AG08395 (cell line): ENCODE data around the gene THSD7B.
"Not testable (repeated sequence)": the region's sequence is repeated elsewhere in the genome, so short reads cannot be mapped to it uniquely, and the experiment has no call there.

ENCODE experiments used
- DNase-seq: peaks from one replicate; pipeline ENCODE4 v3.0.0; 2012; ENCODE audit warnings: mixed read lengths, low spot score

THSD7B gene

DNA sequence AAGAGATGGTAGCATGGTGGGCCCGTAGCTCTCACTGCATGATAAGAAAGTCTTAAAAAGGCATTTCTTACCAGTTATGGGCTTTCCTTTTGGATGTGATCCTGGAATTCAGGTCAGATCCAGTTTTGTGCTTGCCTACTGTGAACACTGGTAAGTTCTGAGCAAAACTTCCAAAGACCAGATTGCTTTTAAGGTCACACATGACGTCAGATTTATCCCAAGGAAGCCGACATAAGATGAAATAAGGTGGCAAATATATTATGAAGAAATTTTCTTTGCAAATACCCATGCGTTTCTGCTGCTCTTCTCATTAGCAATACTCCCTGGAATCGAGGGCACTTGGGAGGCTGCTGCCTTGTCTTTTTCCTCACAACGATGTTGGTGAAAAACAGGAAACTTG lies 782.5 kb downstream of the THSD7B start:
- no peak for DNase-seq

DNA sequence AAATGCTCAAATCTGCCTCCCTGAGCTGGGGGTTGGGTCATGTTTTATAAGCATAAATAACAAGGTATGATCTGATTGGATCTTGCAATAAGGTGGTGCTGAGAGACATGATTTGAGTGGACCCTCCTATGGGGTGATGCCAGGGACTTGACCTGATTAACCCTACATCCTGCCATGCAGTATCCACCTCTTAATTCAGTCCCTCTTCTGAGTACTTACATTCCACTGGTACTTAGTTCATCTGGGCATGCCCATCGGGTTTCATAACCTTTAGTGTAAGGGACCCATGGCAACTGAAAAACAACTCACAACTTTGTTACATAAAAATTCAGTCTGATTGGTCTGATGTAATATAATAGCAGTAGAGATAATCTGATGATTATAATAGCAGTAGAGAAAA lies 801.0 kb downstream of the THSD7B start:
- DNase-seq, result no peak

DNA sequence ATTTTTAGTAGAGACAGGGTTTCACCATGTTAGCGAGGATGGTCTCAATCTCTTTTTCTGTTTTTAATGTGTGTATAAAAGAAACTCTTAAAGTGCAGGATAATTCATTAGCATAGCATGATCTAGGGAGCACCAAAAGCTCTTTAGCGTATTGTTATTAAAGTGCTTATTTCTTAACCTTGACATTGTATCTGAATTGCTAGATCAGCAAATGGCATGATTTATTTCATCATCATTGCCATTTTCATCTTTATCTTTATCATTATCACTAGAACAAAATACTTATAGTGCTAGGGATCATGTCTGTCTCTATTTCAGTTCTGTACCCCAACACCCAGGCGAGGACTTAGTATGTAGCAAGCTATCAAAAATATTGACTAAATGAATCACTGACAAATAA lies 805.1 kb downstream of the THSD7B start:
- DNase-seq, result no peak

DNA sequence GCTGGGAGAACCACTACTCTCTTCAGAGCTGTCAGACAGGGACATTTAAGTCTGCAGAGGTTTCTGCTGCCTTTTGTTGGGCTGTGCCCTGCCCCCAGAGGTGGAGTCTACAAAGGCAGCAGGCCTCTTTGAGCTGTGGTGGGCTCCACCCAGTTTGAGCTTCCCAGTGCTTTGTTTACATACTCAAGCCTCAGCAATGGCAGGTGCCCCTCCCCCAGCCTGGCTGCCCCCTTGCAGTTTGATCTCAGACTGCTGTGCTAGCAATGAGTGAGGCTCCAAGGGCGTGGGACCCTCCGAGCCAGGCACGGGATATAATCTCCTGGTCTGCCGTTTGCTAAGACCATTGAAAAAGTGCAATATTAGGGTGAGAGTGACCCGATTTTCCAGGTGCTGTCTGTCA lies 822.5 kb downstream of the THSD7B start:
- not testable (repeated sequence) for DNase-seq

DNA sequence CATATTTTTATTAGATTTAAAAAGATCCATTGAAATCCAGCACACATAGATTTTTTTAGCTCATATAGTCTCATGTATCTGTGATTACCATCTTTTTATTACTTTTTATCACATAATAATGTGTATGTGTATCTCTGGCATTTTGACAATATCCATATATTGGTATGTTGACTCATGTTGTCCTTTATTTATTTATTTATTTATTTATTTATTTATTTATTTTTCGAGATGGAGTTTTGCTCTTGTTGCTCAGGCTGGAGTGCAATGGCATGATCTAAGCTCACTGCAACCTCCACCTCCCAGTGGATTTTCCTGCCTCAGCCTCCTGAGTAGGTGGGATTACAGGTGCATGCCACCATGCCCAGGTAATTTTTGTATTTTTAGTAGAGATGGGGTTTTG lies 823.2 kb downstream of the THSD7B start:
- not testable (repeated sequence) for DNase-seq

DNA sequence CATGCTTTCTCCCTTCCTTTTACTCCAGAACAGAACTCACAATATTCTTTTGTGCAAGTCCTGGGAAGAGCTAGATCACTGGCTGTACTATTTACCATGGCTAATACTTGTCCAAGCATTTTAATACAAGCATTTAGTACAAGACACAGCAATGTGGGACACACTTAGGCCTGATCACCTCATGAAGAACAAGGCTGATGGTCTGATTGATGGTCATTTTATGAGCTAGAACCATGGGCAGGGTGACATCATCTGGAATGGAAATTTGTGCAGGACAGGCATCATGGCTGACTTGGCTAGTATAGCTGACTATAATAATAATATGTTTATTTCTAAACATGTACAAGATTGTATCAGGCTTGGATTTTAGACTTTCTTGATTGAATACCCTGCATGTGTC lies 824.8 kb downstream of the THSD7B start:
- no peak for DNase-seq

DNA sequence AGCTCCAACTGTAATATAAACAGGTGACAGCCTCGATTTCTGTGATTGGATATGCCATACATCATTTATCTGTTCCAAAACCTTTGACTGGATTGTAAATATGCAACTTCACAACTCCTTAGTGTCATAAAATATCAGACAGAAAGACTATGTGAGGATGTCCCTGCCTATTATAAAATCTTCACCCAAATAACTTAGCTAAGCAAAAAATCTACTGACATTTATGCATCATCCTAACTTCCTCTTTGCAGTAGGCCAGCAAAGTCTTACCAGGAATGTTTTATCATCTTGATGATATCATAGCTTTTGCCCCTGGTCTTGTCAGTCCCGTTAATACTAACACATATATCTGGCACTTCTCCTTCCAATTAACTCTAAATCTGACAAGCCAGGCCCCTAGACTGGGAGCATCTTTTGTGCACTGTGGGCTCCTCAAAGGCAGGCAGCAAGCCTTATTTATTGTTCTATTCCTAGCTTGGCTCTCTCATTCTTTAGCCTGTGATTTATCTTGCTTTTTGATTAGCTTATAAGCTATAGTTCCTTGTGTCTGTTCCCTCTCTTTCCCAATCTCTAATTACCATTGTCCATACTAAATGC lies 842.5 kb downstream of the THSD7B start:
- DNase-seq, result no peak

DNA sequence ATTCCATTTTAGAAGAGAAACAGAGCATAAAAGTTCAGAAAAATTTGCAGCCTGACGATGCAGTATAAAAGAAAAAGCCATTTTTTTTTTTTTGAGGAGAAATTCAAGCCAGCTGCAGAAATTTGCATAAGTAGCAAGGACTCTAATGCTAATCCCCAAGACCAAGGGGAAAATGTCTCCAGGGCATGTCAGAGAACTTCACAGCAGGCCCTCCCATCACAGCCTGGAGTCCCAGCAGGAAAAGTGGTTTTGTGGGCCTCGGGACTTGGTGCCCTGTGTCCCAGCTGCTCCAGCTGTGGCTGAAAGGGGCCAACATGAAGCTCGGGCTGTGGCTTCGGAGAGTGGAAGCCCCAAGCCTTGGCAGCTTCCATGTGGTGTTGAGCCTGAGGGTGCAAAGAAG lies 873.6 kb downstream of the THSD7B start:
- DNase-seq, result no peak

DNA sequence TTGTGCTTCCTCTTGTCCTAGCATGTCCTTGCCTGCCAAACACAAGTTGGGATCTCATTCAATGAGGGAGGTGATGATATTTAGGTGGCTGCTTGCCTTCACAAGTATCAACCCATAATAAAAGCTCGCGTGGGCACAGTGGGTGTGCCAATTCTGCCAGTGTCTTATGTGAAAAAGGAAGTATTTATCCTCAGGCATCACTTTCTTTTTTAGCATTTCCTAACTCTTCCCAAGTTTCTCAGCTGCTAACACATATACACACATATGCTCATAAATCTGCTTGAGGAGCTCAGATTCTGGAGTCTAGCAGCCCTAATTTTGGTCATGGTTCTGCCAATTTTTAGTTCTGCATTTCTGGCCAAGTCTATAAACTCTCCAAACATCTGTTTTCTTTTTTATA lies 879.4 kb downstream of the THSD7B start:
- no peak for DNase-seq

DNA sequence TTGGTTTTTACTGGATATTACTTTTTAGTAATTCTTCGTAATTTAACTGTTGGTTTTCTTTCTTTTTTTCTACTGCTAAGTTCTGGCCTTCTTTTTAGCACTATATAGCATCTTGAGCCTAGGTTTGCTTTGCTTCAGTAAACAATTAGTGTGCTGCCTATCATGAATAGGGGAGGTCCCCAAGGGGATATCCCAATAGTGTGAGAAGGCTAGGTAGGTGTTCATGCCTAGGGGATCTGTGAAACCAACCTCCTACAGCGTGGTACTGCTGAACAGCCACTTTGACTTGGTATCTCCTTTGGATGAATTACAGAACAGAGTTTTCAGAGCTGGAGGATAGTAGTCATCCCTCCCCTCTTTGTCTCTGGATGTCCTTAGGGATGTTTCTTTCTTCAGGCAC lies 888.7 kb downstream of the THSD7B start:
- no peak for DNase-seq

DNA sequence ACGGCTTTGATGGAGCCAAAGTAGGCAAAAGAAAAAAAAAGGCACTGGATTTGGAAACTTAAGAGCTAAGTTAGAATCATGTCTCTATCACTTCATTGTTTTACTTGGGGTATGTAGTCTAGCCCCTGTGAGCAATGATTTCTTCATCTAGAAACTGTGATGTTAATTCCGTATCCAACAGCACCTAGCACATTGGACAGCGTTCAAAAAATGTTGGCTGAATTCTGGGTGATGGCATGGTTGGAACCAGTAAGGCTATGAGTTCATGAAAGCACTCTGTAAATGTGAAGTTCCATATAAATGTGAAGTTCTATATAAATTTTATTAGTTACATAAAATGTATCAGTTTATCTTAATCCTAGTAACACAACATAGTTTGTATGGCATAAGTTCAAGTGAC lies 890.5 kb downstream of the THSD7B start:
- DNase-seq, result no peak

DNA sequence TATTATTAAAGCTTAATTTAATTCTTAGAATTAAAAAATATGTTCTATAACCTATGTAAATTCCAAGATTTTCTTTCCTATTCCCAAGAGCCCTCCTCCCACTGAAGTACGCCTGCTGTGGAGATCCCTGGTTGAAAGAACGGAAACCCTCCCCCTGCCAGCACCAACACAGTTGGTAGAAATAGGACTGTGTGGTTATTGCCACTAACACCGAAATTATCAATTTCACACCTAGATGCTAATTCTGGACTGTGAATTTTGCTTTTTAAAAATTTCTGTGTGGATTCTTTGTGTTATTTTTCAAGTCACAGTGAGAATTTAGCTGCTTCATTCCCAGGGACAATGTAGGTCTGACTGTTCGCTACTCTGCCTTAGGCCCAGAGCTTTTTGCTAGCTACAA lies 893.1 kb downstream of the THSD7B start:
- DNase-seq, result no peak

DNA sequence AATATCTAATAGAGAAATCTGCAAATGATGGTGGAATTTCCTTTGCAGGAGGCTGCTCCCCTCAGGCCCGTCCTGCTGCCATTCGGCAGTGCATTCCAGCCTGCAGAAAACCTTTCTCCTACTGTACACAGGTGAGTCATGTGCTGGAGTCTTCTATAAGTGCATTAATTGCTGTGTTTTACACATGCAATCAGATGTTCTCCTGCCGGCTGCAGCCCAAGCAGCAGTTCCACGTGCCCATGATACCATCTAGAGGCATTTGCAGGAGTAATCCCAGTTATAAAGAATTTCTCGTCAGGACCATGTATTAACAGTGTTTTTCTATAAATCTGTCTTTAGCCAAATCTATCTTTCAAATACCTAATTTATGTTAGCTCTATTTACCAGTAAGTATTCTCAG lies 894.3 kb downstream of the THSD7B start:
- DNase-seq, result no peak

DNA sequence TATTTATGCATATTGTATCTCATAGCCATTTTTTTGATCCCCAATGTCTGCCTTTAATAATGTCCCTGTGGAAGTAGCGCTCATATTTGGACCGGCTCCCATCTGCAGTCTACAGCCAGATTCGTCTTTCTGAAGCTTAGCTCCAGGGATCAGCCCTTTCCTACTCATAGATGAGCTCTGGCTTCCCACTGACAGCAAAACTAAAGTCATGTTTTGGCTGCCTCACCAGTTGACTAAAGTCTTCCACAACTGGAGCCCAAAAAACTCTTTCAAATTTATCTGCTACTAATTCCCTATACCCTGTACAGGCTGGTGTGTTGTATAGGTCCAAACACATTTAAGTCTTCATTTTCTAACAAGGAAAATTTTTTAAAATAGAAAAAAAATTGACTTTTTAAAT lies 904.8 kb downstream of the THSD7B start:
- DNase-seq, result no peak

DNA sequence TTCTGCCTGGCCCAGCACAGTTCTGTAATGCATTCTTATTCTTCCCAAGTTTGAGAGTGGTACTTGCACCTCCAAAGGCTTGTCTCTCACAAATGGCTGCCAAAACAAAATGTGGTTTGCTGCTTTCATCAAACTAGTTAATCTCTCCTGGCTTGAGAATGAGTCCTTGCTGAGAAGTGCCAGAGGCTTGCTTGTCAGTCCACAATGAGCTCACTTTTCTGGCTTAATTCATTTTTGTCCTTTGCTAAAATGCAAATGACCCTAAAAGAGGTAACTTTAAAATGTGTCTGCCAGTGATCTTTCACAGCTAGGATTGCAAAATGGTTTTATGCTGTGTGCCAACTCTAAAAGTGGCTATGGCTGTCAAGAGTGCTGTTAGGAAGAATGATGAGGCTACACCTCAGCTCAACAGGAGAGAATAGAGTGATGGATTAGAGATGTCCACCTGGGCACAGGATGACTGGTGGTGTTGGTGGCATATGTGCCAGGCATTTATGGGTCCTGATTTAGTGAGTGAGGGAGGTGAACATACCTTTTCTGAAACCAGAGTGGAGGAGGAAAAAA lies 907.7 kb downstream of the THSD7B start:
- DNase-seq, result no peak

DNA sequence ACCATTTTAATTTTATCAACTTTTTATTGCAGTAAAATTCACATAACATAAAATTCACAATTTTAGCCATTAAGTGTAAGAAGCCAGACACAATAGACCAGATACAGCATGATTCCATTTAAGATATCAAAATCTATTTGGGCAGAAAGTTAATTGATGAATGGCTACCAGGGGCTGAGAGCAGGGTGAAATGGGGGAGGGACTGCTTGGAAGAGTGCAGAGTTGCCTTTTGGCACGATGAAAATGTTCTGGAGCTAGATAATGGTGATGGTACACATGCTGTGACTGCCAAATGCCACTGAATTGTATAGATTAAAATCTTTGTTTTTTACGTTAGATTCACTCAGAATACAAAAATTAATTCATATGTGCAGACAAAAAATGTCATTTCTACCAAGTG lies 909.6 kb downstream of the THSD7B start:
- DNase-seq, result no peak

DNA sequence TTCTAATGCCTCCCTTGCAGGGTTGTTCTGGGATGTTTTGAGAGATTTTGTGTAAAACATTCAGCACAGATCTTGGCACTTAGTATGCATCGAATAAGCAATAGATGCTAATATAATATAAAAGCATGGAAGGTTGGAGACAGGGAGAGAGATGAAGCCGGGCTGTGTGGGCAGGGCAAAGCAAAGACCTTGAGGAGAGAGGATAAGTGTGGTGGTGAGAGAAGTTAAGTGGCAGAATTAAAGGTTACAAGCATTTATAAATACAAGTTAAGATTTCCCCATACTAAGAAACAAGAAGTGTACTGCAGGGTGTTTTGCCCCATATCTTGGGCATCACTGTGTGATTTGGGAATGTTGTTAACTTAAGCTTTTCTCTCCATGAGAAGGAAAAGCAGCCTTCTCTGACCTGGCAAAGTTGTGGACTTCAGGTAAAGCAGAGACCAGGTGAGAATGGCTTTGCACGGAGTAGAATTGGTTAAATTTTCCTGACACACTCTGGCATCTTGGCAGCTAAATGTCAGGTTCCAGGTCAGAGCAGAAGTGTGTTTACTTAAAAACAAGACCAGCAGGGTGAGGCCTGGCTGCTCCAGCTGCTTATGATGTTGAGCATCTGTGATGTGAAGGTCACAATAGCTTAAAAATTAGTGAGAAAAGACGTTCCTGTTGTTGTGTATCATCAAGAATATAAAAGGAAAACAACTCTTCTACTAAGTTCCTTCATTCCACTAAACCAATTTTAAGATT lies 910.4 kb downstream of the THSD7B start:
- no peak for DNase-seq

DNA sequence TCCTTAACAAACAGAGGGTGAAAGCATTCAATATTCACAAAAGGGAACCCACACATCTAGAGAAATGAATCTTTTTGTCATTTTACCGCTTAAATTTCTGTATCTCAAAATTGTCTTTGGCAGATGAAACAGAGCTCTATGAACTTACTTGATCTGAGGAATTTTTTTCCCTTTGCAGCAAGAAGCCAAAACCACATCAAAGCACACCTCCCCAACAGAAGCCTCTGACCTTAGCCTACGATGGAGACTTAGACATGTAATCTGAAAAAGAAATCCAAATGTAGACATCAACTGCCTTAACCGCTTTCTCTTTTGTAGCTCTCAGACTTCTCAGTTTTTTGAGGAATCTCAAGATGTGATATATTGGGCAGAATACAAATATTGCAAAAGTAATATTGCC lies 911.0 kb downstream of the THSD7B start:
- DNase-seq, result no peak

DNA sequence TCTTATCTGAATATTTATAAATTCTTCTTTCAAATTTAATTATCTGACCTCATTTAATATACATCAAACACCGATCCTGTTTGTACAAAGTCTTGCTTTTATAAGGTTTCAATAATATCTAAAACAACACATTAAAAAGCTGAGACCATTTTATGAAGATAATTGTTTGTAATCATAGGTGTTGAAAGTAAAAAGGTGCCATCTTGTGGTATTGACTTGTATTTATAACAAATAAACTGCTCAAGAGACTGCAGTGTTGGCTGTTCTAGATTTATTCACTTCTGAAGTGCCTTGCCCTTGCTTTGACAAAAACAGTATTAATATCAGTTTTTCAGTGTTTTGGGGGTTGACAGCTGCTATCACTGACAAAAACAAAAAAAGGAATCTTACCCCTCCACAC lies 912.1 kb downstream of the THSD7B start:
- DNase-seq, result no peak

DNA sequence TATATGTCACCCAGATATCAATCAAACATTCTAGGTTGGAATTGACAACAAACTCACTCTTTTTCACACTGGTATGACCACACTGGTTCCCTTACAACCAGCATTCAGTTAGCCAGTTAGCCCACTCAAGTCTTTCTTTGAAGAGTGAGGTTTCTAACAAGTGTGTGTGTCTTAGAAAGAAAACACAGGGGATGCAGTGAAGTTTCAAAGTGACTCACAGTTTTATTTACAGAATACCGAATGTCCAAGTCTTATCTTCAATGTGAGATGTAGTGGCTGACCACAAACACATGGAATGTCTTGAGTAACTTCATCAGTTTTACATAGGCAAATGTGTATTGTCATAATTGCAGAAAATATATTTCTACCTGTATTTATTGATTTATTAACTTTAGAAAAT lies 924.2 kb downstream of the THSD7B start:
- DNase-seq, result no peak

DNA sequence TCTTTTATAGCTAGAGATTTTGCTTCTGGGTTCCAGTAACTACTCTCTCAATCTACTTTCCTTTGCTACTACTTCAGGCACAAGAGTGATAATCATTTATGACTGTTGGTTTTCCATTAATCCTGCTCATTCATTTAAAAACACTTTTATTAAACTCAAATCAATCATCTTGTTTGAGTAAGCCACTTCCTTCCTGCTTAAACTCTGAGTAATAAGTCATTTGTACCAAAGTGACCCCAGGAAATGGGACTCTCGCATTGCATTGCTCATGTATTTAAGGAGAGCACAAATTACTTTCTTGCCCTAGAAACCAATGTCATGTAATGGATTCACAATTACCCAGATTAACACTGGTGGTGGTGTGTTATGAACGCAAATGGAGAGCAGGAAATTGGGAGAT lies 928.2 kb downstream of the THSD7B start:
- DNase-seq, result no peak

DNA sequence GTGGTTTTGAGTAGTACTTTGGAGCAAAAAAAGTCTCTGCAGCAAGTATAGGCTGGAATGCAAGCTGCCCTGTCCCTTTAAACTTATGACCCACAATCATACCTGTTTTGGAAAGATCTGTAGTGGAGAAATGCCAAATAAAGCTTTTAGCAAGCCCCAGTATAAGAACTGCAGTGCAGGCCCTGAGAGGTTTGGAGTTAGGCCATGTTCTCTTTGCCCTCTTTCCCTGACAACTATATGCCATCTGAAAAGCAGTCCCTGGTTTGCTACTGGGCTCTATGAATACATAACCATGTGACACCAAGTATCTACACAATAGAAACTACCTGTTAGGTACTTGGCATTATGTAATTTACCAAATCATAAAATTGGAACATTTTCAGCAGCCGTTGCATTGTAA lies 931.6 kb downstream of the THSD7B start:
- no peak for DNase-seq

DNA sequence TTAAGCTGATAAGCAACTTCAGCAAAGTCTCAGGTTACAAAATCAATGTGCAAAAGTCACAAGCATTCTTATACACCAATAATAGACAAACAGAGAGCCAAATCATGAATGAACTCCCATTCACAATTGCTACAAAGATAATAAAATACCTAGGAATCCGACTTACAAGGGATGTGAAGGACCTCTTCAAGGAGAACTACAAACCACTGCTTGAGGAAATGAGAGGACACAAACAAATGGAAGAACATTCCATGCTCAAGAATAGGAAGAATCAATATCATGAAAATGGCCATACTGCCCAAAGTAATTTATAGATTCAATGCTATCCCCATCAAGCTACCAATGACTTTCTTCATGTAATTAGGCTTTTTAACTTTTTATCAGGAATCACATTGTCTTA lies 934.9 kb downstream of the THSD7B start:
- not testable (repeated sequence) for DNase-seq

DNA sequence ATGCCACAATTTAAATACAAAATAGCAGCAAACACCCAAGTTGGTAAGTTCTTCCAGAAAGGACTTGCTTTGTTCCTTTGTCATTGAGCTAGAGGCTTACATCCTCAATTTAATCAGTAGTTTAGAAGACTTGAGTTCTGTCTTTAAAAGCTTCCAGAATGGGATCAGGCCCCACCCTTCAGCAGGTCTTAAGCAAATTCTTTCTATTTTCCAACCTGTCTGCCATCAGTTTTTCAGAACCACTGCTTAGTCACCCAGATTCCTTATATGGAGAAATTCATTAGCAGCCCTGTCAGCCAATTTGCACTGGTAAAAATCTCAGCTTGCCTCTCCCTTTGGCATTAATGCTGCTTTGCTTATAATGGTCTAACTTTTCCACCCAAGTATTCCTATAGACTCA lies 935.3 kb downstream of the THSD7B start:
- no peak for DNase-seq
